Neural progenitor cell (in vitro differentiated cells): ENCODE measurements around the gene TRAIP. TPM values are rescaled to one million over a fixed set of nuclear protein-coding genes. Genes with fewer than 3 reads are reported as not detected.

Source experiments
- DNase-seq: peaks from one replicate; pipeline ENCODE4 v3.0.0-alpha.2; 2016; ENCODE audit warnings: low spot score
- H2AFZ ChIP-seq: fragments of 200-600 bp; sonication (generic); replicated peaks from 2 replicates; pipeline ENCODE4 v1.6.1; 2016; ENCODE audit warnings: antibody characterized with exemption
- H3F3A ChIP-seq: fragments of 200-600 bp; sonication (generic); 2 replicates; pipeline ENCODE4 v1.6.1; 2016; ENCODE audit warnings: antibody characterized with exemption, low read depth
- H3K27ac ChIP-seq: fragments of 200-600 bp; sonication (generic); 2 replicates; pipeline ENCODE4 v1.5.1; 2016; ENCODE audit warnings: mild to moderate bottlenecking
- H3K27me3 ChIP-seq: fragments of 200-600 bp; sonication (generic); 2 replicates; pipeline ENCODE4 v1.6.1; 2016; ENCODE audit warnings: mild to moderate bottlenecking, moderate library complexity
- H3K36me3 ChIP-seq: fragments of 200-600 bp; sonication (generic); 2 replicates; pipeline ENCODE4 v1.5.1; 2016
- H3K4me1 ChIP-seq: fragments of 200-600 bp; sonication (generic); 2 replicates; pipeline ENCODE4 v1.6.1; 2016; ENCODE audit warnings: mixed run types
- H3K4me2 ChIP-seq: fragments of 200-600 bp; sonication (generic); 2 replicates; pipeline ENCODE4 v1.6.1; 2016
- H3K4me3 ChIP-seq: fragments of 200-600 bp; sonication (generic); 2 replicates; pipeline ENCODE4 v1.5.1; 2016
- H3K79me2 ChIP-seq: fragments of 200-600 bp; sonication (generic); 2 replicates; pipeline ENCODE4 v1.6.1; 2016; ENCODE audit warnings: low read depth
- H3K9ac ChIP-seq: fragments of 200-600 bp; sonication (generic); 2 replicates; pipeline ENCODE4 v1.6.1; 2016
- H3K9me3 ChIP-seq: fragments of 200-600 bp; sonication (generic); 2 replicates; pipeline ENCODE4 v1.5.1; 2016; ENCODE audit warnings: low read depth
- H4K20me1 ChIP-seq: fragments of 200-600 bp; sonication (generic); 2 replicates; pipeline ENCODE4 v1.6.1; 2016; ENCODE audit warnings: low read depth
- H3K27ac Mint-ChIP-seq: 3 replicates; pipeline ENCODE4 v1.8.0; 2021; ENCODE audit warnings: mixed read lengths
- H3K27me3 Mint-ChIP-seq: 2 replicates; pipeline ENCODE4 v1.8.0; 2022; ENCODE audit warnings: low read depth, mild to moderate bottlenecking, inconsistent platforms, moderate library complexity, mixed read lengths; ENCODE audit not compliant: insufficient read depth
- H3K36me3 Mint-ChIP-seq: 3 replicates; pipeline ENCODE4 v1.8.0; 2021; ENCODE audit warnings: mixed read lengths
- H3K4me1 Mint-ChIP-seq: 3 replicates; pipeline ENCODE4 v1.8.0; 2021; ENCODE audit warnings: mixed read lengths
- H3K4me3 Mint-ChIP-seq: 3 replicates; pipeline ENCODE4 v1.8.0; 2021; ENCODE audit warnings: mild to moderate bottlenecking, moderate library complexity, mixed read lengths
- H3K9me3 Mint-ChIP-seq: 3 replicates; pipeline ENCODE4 v1.8.0; 2020; ENCODE audit warnings: mixed read lengths
- CTCF ChIP-seq: fragments of 200-600 bp; sonication (generic); IDR thresholded peaks from 2 replicates; pipeline ENCODE4 v1.5.1; 2017; ENCODE audit warnings: antibody characterized with exemption, mild to moderate bottlenecking
- EZH2 ChIP-seq: fragments of 200-600 bp; sonication (generic); IDR thresholded peaks from 2 replicates; pipeline ENCODE4 v1.6.1; 2017; ENCODE audit warnings: antibody characterized with exemption, mild to moderate bottlenecking, moderate library complexity
- EZH2phosphoT487 ChIP-seq: fragments of 200-600 bp; sonication (generic); IDR thresholded peaks from 2 replicates; pipeline ENCODE4 v1.6.1; 2017; ENCODE audit warnings: antibody characterized with exemption
- total RNA-seq: library from RNA; depleted of rRNA; stranded (reverse); fragments of >200 nt; gene quantifications from 2 replicates; pipeline ENCODE4 v1.2.3, GENCODE V29; 2015; ENCODE audit warnings: low replicate concordance

The TRAIP gene
- total RNA-seq, 1 donor from 2014 or later: 24.4 TPM

GRCh38 chr3:49902511-49903345 is 46.4 kb upstream of the TRAIP start:
- peaks cover 9% of the 10 kb centered on the region for H3K4me1 Mint-ChIP-seq
- Histone ChIP-seq H3K27ac (no peak overlapping the region), H3F3A (peaks cover 7% of the 10 kb centered on the region), H3K9ac (no peak overlapping the region), H3K79me2 (no peaks in the 10 kb centered on the region), H3K36me3 (no peaks in the 10 kb centered on the region), H2AFZ (no peak overlapping the region), H3K4me3 (no peak overlapping the region), H3K4me2 (no peak overlapping the region), H3K4me1 (peaks cover 3% of the 10 kb centered on the region), H3K9me3 (no peaks in the 10 kb centered on the region), H3K27me3 (peaks cover 6% of the 10 kb centered on the region), H4K20me1 (no peaks in the 10 kb centered on the region)
- DNase-seq: no peak
- H3K36me3 Mint-ChIP-seq: no peaks in the 10 kb centered on the region
- TF ChIP-seq EZH2phosphoT487: no peak
- TF ChIP-seq CTCF: no peak
- TF ChIP-seq EZH2: no peak
- no peak overlapping the region for H3K27ac Mint-ChIP-seq
- no peaks in the 10 kb centered on the region for H3K9me3 Mint-ChIP-seq
- no peak overlapping the region for H3K4me3 Mint-ChIP-seq
- H3K27me3 Mint-ChIP-seq: peaks cover 5% of the 10 kb centered on the region

GRCh38 chr3:49901366-49902339 is 45.3 kb upstream of the TRAIP start:
- no peak overlapping the region for H3K9ac ChIP-seq
- peaks cover 7% of the 10 kb centered on the region for H3F3A ChIP-seq
- Mint-ChIP-seq H3K4me3 (no peak overlapping the region), H3K27me3 (peaks cover 5% of the 10 kb centered on the region), H3K36me3 (no peaks in the 10 kb centered on the region), H3K9me3 (no peaks in the 10 kb centered on the region), H3K4me1 (peaks cover 9% of the 10 kb centered on the region), H3K27ac (no peak overlapping the region)
- H3K79me2 ChIP-seq: no peaks in the 10 kb centered on the region
- H3K9me3 ChIP-seq: no peaks in the 10 kb centered on the region
- H3K4me3 ChIP-seq: no peak overlapping the region
- TF ChIP-seq EZH2phosphoT487 (no peak), EZH2 (no peak), CTCF (no peak)
- H3K4me1 ChIP-seq: peaks cover 3% of the 10 kb centered on the region
- no peaks in the 10 kb centered on the region for H4K20me1 ChIP-seq
- no peak for DNase-seq
- no peak overlapping the region for H2AFZ ChIP-seq
- no peak overlapping the region for H3K27ac ChIP-seq
- no peaks in the 10 kb centered on the region for H3K36me3 ChIP-seq
- H3K4me2 ChIP-seq: no peak overlapping the region
- H3K27me3 ChIP-seq: peaks cover 6% of the 10 kb centered on the region

DNA sequence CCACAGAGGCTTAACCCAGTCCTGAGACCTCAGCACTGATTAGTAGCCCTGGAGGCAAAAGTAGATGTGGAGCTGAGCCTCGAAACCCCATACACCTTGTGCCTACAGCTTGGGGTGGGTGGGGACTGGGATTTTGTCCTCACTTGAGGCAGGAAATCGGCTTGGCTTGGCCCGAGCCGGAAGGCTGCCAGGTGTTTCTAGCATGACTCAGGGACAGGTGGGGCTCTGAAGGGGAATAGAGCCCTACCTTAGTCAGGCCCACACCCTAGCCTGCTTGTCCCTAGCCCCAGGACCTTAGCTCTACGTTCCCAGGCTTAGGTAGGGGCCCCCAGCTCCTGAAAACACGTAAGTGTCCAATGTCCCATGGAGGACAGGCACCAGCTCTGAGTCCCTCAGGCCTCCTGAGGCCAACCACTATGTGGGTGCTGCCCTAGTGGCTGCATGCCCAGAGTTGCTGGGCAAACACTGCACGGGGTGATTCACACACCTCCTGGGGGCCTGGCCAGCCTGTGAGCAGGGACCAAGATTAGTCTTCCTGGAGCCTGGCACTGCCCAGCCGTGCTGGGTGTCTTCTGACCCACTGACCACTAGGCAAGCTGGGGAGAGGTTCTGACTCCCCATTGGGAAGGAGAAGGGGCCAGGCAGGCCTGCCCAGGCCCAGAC is 44.3 kb upstream of the TRAIP start:
- Mint-ChIP-seq H3K27ac (no peak overlapping the region), H3K4me1 (peaks cover 3% of the 10 kb centered on the region), H3K4me3 (no peak overlapping the region), H3K36me3 (no peaks in the 10 kb centered on the region), H3K27me3 (peaks cover 9% of the 10 kb centered on the region), H3K9me3 (no peaks in the 10 kb centered on the region)
- Histone ChIP-seq H3K4me1 (no peaks in the 10 kb centered on the region), H4K20me1 (no peaks in the 10 kb centered on the region), H3F3A (peaks cover 7% of the 10 kb centered on the region), H3K9ac (no peak overlapping the region), H3K4me2 (no peak overlapping the region), H3K4me3 (no peak overlapping the region), H3K27ac (no peak overlapping the region), H3K9me3 (no peaks in the 10 kb centered on the region), H3K36me3 (no peaks in the 10 kb centered on the region), H2AFZ (no peak overlapping the region), H3K79me2 (no peaks in the 10 kb centered on the region), H3K27me3 (peaks cover 6% of the 10 kb centered on the region)
- TF ChIP-seq EZH2phosphoT487: no peak
- TF ChIP-seq EZH2: no peak
- TF ChIP-seq CTCF: no peak
- DNase-seq: no peak
